GM12892 (cell line): ENCODE measurements around the gene NAV3.

Source experiments
- POLR2A ChIP-seq: IDR thresholded peaks from 2 replicates; pipeline ENCODE4 v1.6.1; 2011; ENCODE audit warnings: low read depth, low read length, control low read depth
- POLR2AphosphoS5 ChIP-seq: IDR thresholded peaks from 2 replicates; pipeline ENCODE4 v1.6.1; 2011; ENCODE audit warnings: low read depth, low read length, control low read depth

DNA sequence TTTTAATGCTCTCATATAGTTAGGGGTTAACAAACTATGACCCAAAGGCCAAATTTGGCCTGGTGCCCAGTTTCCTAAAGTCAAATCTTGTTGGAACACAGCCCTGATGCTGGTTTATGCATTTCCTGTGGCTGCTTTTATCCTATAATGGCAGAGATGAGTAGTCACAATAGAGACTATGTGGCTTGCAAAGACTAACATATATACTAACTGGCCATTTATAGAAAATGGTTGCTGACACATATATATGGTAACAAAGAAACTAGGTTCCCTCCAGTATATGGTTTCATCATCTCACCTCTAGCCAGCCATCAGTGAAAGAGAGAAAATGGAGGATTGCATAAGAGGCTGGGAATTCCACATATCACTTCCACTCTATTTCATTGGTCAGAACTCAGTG, 10.8 kb downstream of the NAV3 start:
- TF ChIP-seq POLR2A (no peak), POLR2AphosphoS5 (no peak)
